ENCODE results near the gene AHCYL2. TPM values are rescaled to one million over a fixed set of nuclear protein-coding genes. Genes with fewer than 3 reads are reported as not detected.

Gene AHCYL2
- polyA plus RNA-seq, 1 donor from 2014 or later, result 39.9 TPM

DNA sequence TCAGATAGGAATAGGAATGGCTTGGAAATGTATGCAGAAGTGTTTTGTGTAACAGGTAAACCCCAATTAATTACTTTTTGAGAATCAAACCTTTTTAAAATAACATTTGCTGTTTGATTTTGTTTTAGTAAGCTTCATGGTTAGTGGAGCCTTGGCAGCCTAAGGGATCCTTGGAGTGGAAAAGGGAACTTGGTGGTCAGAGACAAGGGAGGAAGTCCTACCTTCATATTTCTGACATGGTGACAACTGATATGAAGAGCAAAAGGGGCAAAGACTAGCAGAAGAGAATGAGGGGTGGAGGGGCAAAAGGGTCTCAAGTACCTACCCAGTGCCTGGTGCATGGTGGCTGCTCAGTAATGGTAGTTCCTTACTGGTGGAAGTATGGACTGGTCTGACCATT, 32.3 kb downstream of the AHCYL2 start:
- Histone ChIP-seq H3K27me3 (ENCODE audit: insufficient read depth, low read depth, low read length) (no peaks in the 10 kb centered on the region), H4K20me1 (ENCODE audit: insufficient read depth) (no peaks in the 10 kb centered on the region), H3K79me2 (replicated peaks; ENCODE audit: insufficient read depth, low read length) (peaks cover 21% of the 10 kb centered on the region), H3K9ac (ENCODE audit: low read length) (no peak overlapping the region), H3K9me2 (ENCODE audit: insufficient read depth, low read length) (no peaks in the 10 kb centered on the region), H3K4me3 (ENCODE audit: low read length) (no peak overlapping the region), H3F3A (ENCODE audit: insufficient read depth, low read length, poor library complexity, severe bottlenecking) (no peaks in the 10 kb centered on the region), H2AFZ (ENCODE audit: low read depth, low read length) (no peak overlapping the region), H3K4me2 (ENCODE audit: low read length) (no peak overlapping the region), H3K36me3 (ENCODE audit: insufficient read depth, low read length) (no peaks in the 10 kb centered on the region), H3K27ac (ENCODE audit: low read length) (no peak overlapping the region), H3K9me3 (ENCODE audit: low read length) (no peaks in the 10 kb centered on the region)
- TF ChIP-seq, protein P1, sequence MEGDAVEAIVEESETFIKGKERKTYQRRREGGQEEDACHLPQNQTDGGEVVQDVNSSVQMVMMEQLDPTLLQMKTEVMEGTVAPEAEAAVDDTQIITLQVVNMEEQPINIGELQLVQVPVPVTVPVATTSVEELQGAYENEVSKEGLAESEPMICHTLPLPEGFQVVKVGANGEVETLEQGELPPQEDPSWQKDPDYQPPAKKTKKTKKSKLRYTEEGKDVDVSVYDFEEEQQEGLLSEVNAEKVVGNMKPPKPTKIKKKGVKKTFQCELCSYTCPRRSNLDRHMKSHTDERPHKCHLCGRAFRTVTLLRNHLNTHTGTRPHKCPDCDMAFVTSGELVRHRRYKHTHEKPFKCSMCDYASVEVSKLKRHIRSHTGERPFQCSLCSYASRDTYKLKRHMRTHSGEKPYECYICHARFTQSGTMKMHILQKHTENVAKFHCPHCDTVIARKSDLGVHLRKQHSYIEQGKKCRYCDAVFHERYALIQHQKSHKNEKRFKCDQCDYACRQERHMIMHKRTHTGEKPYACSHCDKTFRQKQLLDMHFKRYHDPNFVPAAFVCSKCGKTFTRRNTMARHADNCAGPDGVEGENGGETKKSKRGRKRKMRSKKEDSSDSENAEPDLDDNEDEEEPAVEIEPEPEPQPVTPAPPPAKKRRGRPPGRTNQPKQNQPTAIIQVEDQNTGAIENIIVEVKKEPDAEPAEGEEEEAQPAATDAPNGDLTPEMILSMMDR (IDR thresholded peaks at IDR 0.05; ENCODE audit: poor library complexity, severe bottlenecking), result no peak
- TF ChIP-seq EZH2 (IDR thresholded peaks at IDR 0.05; ENCODE audit: borderline replicate concordance, insufficient read depth, low read length, poor library complexity, severe bottlenecking), result no peak

DNA sequence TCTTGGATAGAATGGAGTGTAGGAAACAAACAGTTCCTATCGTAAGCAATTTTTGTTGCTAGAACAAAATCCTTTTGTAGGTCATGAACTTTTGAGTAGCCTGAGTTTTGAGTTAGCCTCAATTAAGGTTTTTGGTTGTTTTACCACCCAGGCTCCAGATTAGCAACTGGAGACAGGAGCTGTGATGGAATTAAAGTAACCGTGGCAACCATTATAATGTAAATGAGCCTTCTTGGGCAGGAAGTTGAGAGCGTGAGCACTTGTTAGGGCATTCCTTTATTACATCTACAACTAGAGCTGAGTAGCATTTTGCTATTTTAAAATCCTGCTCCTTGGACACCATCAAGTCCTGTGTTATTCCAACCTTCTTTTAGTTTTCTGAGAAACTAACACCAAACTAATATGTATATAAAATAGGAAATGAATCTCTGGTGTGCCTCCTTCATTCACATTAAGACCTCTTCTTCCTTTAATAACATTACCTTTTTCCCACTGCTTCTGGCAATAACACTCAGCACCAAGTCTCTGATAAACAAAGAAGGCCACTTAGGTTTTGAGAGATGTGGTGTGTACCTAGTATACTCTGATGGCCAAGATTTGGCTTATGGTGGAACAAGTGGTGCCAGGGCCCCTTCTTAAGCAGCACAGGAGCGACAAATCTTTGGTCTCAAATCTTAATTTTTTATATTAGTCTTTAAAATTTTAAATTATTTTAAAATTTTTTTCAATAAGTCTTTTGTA, 34.0 kb downstream of the AHCYL2 start:
- Histone ChIP-seq H3K9ac (ENCODE audit: low read length) (no peak overlapping the region), H2AFZ (ENCODE audit: low read depth, low read length) (no peak overlapping the region), H3K36me3 (ENCODE audit: insufficient read depth, low read length) (no peaks in the 10 kb centered on the region), H4K20me1 (ENCODE audit: insufficient read depth) (no peaks in the 10 kb centered on the region), H3K79me2 (replicated peaks; ENCODE audit: insufficient read depth, low read length) (peaks cover 21% of the 10 kb centered on the region), H3K27me3 (ENCODE audit: insufficient read depth, low read depth, low read length) (no peaks in the 10 kb centered on the region), H3K4me3 (ENCODE audit: low read length) (peak overlapping the region; percentile 49), H3K27ac (ENCODE audit: low read length) (peak overlapping the region; percentile 62), H3K9me3 (ENCODE audit: low read length) (no peaks in the 10 kb centered on the region), H3F3A (ENCODE audit: insufficient read depth, low read length, poor library complexity, severe bottlenecking) (no peaks in the 10 kb centered on the region), H3K9me2 (ENCODE audit: insufficient read depth, low read length) (no peaks in the 10 kb centered on the region), H3K4me2 (ENCODE audit: low read length) (peak overlapping the region; percentile 48)
- TF ChIP-seq POLR2AphosphoS5 (IDR thresholded peaks at IDR 0.05), result no peak
- no peak for TF ChIP-seq EZH2 (IDR thresholded peaks at IDR 0.05; ENCODE audit: borderline replicate concordance, insufficient read depth, low read length, poor library complexity, severe bottlenecking)
- no peak for TF ChIP-seq MXI1 (conservative IDR thresholded peaks at IDR 0.05; ENCODE audit: poor library complexity, severe bottlenecking)
- no peak for TF ChIP-seq EP300 (conservative IDR thresholded peaks at IDR 0.05; ENCODE audit: poor library complexity, severe bottlenecking)

DNA sequence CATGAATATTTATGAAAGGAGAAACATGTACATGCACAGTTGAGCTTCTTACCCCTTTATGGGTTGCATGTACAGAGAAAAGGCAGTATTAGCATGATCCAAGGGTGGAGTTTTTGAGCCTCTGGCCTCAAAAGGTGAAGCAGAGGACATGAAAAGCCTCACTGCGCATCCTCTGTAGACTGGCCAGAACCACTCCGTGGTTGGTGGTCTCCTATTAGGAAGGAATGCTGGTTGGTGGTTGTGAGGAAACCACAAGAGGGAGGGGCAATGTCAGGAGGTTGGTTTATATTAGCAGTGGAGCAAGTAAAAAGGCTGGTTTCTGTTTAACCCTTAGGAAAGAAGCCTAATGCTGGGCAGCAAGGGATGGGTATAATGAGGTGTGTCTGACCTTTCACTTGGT, 37.5 kb downstream of the AHCYL2 start:
- Histone ChIP-seq H3K27ac (ENCODE audit: low read length) (no peak overlapping the region), H3K9me3 (ENCODE audit: low read length) (no peaks in the 10 kb centered on the region), H3K4me3 (ENCODE audit: low read length) (no peak overlapping the region), H3K79me2 (replicated peaks; ENCODE audit: insufficient read depth, low read length) (peaks cover 8% of the 10 kb centered on the region), H3K27me3 (ENCODE audit: insufficient read depth, low read depth, low read length) (no peaks in the 10 kb centered on the region), H3F3A (ENCODE audit: insufficient read depth, low read length, poor library complexity, severe bottlenecking) (no peaks in the 10 kb centered on the region), H2AFZ (ENCODE audit: low read depth, low read length) (no peak overlapping the region), H3K4me2 (ENCODE audit: low read length) (no peak overlapping the region), H3K9ac (ENCODE audit: low read length) (no peak overlapping the region), H3K36me3 (ENCODE audit: insufficient read depth, low read length) (no peaks in the 10 kb centered on the region), H4K20me1 (ENCODE audit: insufficient read depth) (no peaks in the 10 kb centered on the region), H3K9me2 (ENCODE audit: insufficient read depth, low read length) (no peaks in the 10 kb centered on the region)
- TF ChIP-seq RAD21 (conservative IDR thresholded peaks at IDR 0.05), result no peak
- no peak for TF ChIP-seq MXI1 (conservative IDR thresholded peaks at IDR 0.05; ENCODE audit: poor library complexity, severe bottlenecking)
- TF ChIP-seq SMC3 (conservative IDR thresholded peaks at IDR 0.05; ENCODE audit: poor library complexity), result no peak
- TF ChIP-seq EZH2 (IDR thresholded peaks at IDR 0.05; ENCODE audit: borderline replicate concordance, insufficient read depth, low read length, poor library complexity, severe bottlenecking), result no peak
- TF ChIP-seq TAF1 (IDR thresholded peaks at IDR 0.05; ENCODE audit: low read depth), result no peak
- TF ChIP-seq, protein P1 (IDR thresholded peaks at IDR 0.05; ENCODE audit: poor library complexity, severe bottlenecking), result no peak
- no peak for TF ChIP-seq EP300 (conservative IDR thresholded peaks at IDR 0.05; ENCODE audit: poor library complexity, severe bottlenecking)
- TF ChIP-seq, protein P2, sequence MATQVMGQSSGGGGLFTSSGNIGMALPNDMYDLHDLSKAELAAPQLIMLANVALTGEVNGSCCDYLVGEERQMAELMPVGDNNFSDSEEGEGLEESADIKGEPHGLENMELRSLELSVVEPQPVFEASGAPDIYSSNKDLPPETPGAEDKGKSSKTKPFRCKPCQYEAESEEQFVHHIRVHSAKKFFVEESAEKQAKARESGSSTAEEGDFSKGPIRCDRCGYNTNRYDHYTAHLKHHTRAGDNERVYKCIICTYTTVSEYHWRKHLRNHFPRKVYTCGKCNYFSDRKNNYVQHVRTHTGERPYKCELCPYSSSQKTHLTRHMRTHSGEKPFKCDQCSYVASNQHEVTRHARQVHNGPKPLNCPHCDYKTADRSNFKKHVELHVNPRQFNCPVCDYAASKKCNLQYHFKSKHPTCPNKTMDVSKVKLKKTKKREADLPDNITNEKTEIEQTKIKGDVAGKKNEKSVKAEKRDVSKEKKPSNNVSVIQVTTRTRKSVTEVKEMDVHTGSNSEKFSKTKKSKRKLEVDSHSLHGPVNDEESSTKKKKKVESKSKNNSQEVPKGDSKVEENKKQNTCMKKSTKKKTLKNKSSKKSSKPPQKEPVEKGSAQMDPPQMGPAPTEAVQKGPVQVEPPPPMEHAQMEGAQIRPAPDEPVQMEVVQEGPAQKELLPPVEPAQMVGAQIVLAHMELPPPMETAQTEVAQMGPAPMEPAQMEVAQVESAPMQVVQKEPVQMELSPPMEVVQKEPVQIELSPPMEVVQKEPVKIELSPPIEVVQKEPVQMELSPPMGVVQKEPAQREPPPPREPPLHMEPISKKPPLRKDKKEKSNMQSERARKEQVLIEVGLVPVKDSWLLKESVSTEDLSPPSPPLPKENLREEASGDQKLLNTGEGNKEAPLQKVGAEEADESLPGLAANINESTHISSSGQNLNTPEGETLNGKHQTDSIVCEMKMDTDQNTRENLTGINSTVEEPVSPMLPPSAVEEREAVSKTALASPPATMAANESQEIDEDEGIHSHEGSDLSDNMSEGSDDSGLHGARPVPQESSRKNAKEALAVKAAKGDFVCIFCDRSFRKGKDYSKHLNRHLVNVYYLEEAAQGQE (IDR thresholded peaks at IDR 0.05; ENCODE audit: borderline replicate concordance), result no peak
- TF ChIP-seq POLR2AphosphoS5 (IDR thresholded peaks at IDR 0.05), result no peak

All from neural cell (in vitro differentiated cells).